Neural progenitor cell (in vitro differentiated cells): ENCODE measurements around the gene RGS3.
A peak's percentile ranks its signal among the peaks of the same experiment; 100 is the strongest.

Experiments
- CTCF ChIP-seq: fragments of 200-600 bp; sonication (generic); IDR thresholded peaks from 2 replicates; pipeline ENCODE4 v1.5.1; 2017; ENCODE audit warnings: antibody characterized with exemption, mild to moderate bottlenecking
- EZH2 ChIP-seq: fragments of 200-600 bp; sonication (generic); IDR thresholded peaks from 2 replicates; pipeline ENCODE4 v1.6.1; 2017; ENCODE audit warnings: antibody characterized with exemption, mild to moderate bottlenecking, moderate library complexity

GRCh38 chr9:113463418-113464285 is at the start of gene RGS3:
- TF ChIP-seq CTCF (peak; percentile 16), EZH2 (peak; percentile 22)
